Measurements from ENCODE around the gene ARID2. TPM values are rescaled to one million over a fixed set of nuclear protein-coding genes. Genes with fewer than 3 reads are reported as not detected.

Gene ARID2
- total and polyA plus RNA-seq, 8 donors, result 6.1 to 25.6 (median 13.8) TPM

DNA sequence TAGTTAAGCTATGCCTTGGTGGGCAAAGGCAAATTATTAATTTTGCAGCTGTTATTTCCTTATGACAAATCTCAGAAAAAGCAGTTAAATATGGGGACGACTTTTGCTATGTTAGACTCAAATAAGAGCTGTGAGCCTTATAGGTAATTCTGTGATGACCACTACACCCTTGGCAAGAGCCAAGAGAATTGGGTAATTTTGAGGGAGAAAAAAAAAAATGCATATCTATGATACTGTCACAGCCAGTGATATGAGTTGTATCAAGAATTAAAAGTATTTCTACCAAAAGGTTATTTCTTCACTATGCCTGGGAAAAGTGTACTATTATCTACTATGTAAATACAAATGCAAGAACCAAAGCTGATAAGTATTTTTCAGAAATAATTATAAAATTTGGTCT is 216.9 kb downstream of the ARID2 start:
- TF ChIP-seq, protein P1, sequence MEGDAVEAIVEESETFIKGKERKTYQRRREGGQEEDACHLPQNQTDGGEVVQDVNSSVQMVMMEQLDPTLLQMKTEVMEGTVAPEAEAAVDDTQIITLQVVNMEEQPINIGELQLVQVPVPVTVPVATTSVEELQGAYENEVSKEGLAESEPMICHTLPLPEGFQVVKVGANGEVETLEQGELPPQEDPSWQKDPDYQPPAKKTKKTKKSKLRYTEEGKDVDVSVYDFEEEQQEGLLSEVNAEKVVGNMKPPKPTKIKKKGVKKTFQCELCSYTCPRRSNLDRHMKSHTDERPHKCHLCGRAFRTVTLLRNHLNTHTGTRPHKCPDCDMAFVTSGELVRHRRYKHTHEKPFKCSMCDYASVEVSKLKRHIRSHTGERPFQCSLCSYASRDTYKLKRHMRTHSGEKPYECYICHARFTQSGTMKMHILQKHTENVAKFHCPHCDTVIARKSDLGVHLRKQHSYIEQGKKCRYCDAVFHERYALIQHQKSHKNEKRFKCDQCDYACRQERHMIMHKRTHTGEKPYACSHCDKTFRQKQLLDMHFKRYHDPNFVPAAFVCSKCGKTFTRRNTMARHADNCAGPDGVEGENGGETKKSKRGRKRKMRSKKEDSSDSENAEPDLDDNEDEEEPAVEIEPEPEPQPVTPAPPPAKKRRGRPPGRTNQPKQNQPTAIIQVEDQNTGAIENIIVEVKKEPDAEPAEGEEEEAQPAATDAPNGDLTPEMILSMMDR (IDR thresholded peaks at IDR 0.05), result no peak
- Histone ChIP-seq H3K9me3 (no peaks in the 10 kb centered on the region), H3K4me1 (peaks cover 0 to 4% (median 0%) of the 10 kb centered on the region in 3 donors), H3K27ac (no peak overlapping the region), H3K4me3 (no peak overlapping the region), H3K36me3 (peaks cover 0 to 10% (median 9%) of the 10 kb centered on the region in 3 donors), H3K27me3 (no peaks in the 10 kb centered on the region)
- DNase-seq (no peak), FAIRE-seq (no peak), ATAC-seq (no peak)
- WGBS, 2 donors, result 76 to 97% methylated on average over 1 of the region's 1 CpG
- intact Hi-C loops (cut with DNase I), result no loop called here

GRCh38 chr12:45948546-45948945 is 219.0 kb downstream of the ARID2 start:
- Histone ChIP-seq H3K36me3 (peaks cover 0 to 9% (median 5%) of the 10 kb centered on the region in 3 donors), H3K9me3 (no peaks in the 10 kb centered on the region), H3K4me3 (no peak overlapping the region), H3K27ac (no peak overlapping the region), H3K27me3 (no peaks in the 10 kb centered on the region), H3K4me1 (peaks cover 0 to 4% (median 0%) of the 10 kb centered on the region in 3 donors)
- ATAC-seq (no peak), DNase-seq (no peak), FAIRE-seq (no peak)
- intact Hi-C loops (cut with DNase I), result no loop called here
- TF ChIP-seq, protein P1 (IDR thresholded peaks at IDR 0.05), result no peak

Data from pancreas (tissue), 10 donors.